K562 (cell line): ENCODE data around the gene AGA. TPM values are rescaled to one million over a fixed set of nuclear protein-coding genes. Genes with fewer than 3 reads are reported as not detected.

Experiments used
- CBFA2T3 ChIP-seq: fragments of 450-650 bp; IDR thresholded peaks from 2 replicates; pipeline ENCODE4 v1.6.1; 2017
- ETS2 ChIP-seq: IDR thresholded peaks from 2 replicates; pipeline ENCODE4 v1.6.1; 2016; ENCODE audit warnings: borderline replicate concordance, missing genetic modification characterization, mild to moderate bottlenecking, moderate library complexity, missing compliant biosample characterization; ENCODE audit not compliant: poor library complexity, severe bottlenecking
- ETV5 ChIP-seq: sonication (generic); formaldehyde crosslinking; IDR thresholded peaks from 2 replicates; pipeline ENCODE4 v1.4.0; 2020; ENCODE audit warnings: low read depth, mild to moderate bottlenecking, missing genetic modification reagents
- ETV6 ChIP-seq, 3 experiments: fragments of 150-350 bp in 1 of 3; sonication (generic) in 1 of 3; formaldehyde crosslinking in 1 of 3; IDR thresholded peaks; 2 replicates each; pipeline versions ENCODE4 v1.6.1 to v1.8.0; 2014 to 2022; ENCODE audit warnings: borderline replicate concordance in 2 of 3, low read depth in 2 of 3, antibody characterized with exemption in 1 of 3, low read length in 1 of 3, mild to moderate bottlenecking in 1 of 3, missing genetic modification reagents in 1 of 3
- HCFC1 ChIP-seq: IDR thresholded peaks from 2 replicates; pipeline ENCODE4 v1.6.1; 2012; ENCODE audit warnings: low read depth, low read length, improper control_type of control experiment
- MAFG ChIP-seq: fragments of 450-650 bp; conservative IDR thresholded peaks from 2 replicates; pipeline ENCODE4 v1.6.1; 2016; ENCODE audit warnings: missing genetic modification characterization, missing compliant biosample characterization
- MED1 ChIP-seq: sonication (generic); formaldehyde crosslinking; IDR thresholded peaks from 2 replicates; pipeline ENCODE4 v1.8.1; 2023; ENCODE audit warnings: missing genetic modification reagents, borderline replicate concordance
- MEF2D ChIP-seq: conservative IDR thresholded peaks from 2 replicates; pipeline ENCODE4 v1.6.1; 2016; ENCODE audit warnings: low read depth, missing genetic modification characterization, missing compliant biosample characterization
- MYBL2 ChIP-seq, 2 experiments: fragments of 450-650 bp in 1 of 2; sonication (generic) in 1 of 2; formaldehyde crosslinking in 1 of 2; IDR thresholded peaks; 2 replicates each; pipeline versions ENCODE4 v1.6.1 to v1.8.1; 2017 to 2022; ENCODE audit warnings: borderline replicate concordance in 1 of 2, inconsistent platforms in 1 of 2, low read depth in 1 of 2, mild to moderate bottlenecking in 1 of 2, missing genetic modification reagents in 1 of 2, moderate library complexity in 1 of 2
- NBN ChIP-seq: fragments of 450-650 bp; IDR thresholded peaks from 2 replicates; pipeline ENCODE4 v1.6.1; 2016; ENCODE audit warnings: low read depth, mild to moderate bottlenecking
- NCOR1 ChIP-seq: fragments of 450-650 bp; IDR thresholded peaks from 2 replicates; pipeline ENCODE4 v1.6.1; 2016; ENCODE audit warnings: mild to moderate bottlenecking, moderate library complexity
- NRF1 ChIP-seq, 2 experiments: fragments of 450-650 bp; IDR thresholded peaks in 1 of 2; conservative IDR thresholded peaks in 1 of 2; 2 replicates each; pipeline ENCODE4 v1.6.1; 2014; ENCODE audit warnings: mild to moderate bottlenecking in 2 of 2
- PHB2 ChIP-seq: fragments of 450-650 bp; IDR thresholded peaks from 2 replicates; pipeline ENCODE4 v1.6.1; 2017; ENCODE audit warnings: low read depth
- POLR2AphosphoS2 ChIP-seq: IDR thresholded peaks from 2 replicates; pipeline ENCODE4 v1.6.1; 2012; ENCODE audit warnings: low read length, improper control_type of control experiment
- PPARD ChIP-seq: fragments of 250-450 bp; sonication (Bioruptor Pico); IDR thresholded peaks from 2 replicates; pipeline ENCODE4 v1.8.0; 2022; ENCODE audit warnings: inconsistent platforms, mild to moderate bottlenecking, moderate library complexity
- PYGO2 ChIP-seq: fragments of 450-650 bp; IDR thresholded peaks from 2 replicates; pipeline ENCODE4 v1.6.1; 2016; ENCODE audit warnings: mild to moderate bottlenecking, missing genetic modification characterization, moderate library complexity, missing compliant biosample characterization
- RBM25 ChIP-seq: fragments of 200-400 bp; formaldehyde crosslinking; IDR thresholded peaks from 2 replicates; pipeline ENCODE4 v1.6.1; 2018; ENCODE audit warnings: low read length, low read depth, moderate library complexity; ENCODE audit not compliant: severe bottlenecking
- RFX5 ChIP-seq: IDR thresholded peaks from 2 replicates; pipeline ENCODE4 v1.6.1; 2011; ENCODE audit warnings: low read depth, mild to moderate bottlenecking, improper control_type of control experiment, low read length
- SNRNP70 ChIP-seq: fragments of 200-400 bp; formaldehyde crosslinking; optimal IDR thresholded peaks from 2 replicates; pipeline ENCODE3; 2017; ENCODE audit warnings: low read depth, low read length
- ZBED1 ChIP-seq: IDR thresholded peaks from 2 replicates; pipeline ENCODE4 v1.6.1; 2014
- ZKSCAN1 ChIP-seq: fragments of 150-350 bp; IDR thresholded peaks from 2 replicates; pipeline ENCODE4 v1.6.1; 2016; ENCODE audit warnings: low read depth, low read length
- ZNF121 ChIP-seq: sonication (generic); formaldehyde crosslinking; conservative IDR thresholded peaks from 2 replicates; pipeline ENCODE4 v1.8.0; 2022; ENCODE audit warnings: missing genetic modification reagents
- ZNF146 ChIP-seq: IDR thresholded peaks from one replicate; pipeline ENCODE4 v1.6.1; 2018; ENCODE audit warnings: missing compliant biosample characterization; ENCODE audit not compliant: unreplicated experiment
- ZNF445 ChIP-seq: fragments of 250-450 bp; sonication (Bioruptor Pico); IDR thresholded peaks from 2 replicates; pipeline ENCODE4 v1.4.0; 2020; ENCODE audit warnings: low read depth, mild to moderate bottlenecking, moderate library complexity
- ZNF778 ChIP-seq: fragments of 450-650 bp; formaldehyde crosslinking; IDR thresholded peaks from 2 replicates; pipeline ENCODE4 v1.4.0; 2020; ENCODE audit warnings: mild to moderate bottlenecking, moderate library complexity
- polyA plus RNA-seq, 8 experiments: library from polyadenylated mRNA; depleted of rRNA in 4 of 8; stranded (reverse) in 5 of 8; unstranded in 3 of 8; fragments of >200 nt; fragmentation: Nextera tagmentation in 2 of 8; fragmentation: Illumina TruSeq in 1 of 8; extraction: Ambion mirVana in 2 of 8; extraction: Trizol in 1 of 8; gene quantifications; 2 replicates each; pipeline versions ENCODE4 v1.2.1 to v1.2.3, GENCODE V29; 2011 to 2014; ENCODE audit warnings: inconsistent platforms in 1 of 8, missing spikeins in 1 of 8
- total RNA-seq, 7 experiments: library from RNA; depleted of rRNA in 6 of 7; stranded (reverse); fragments of >200 nt in 6 of 7; fragmentation: Illumina TruSeq in 2 of 7; extraction: Trizol in 2 of 7; gene quantifications; 2 replicates each; pipeline versions ENCODE4 v1.2.1 to v1.2.3, GENCODE V29; 2011 to 2021; ENCODE audit warnings: low replicate concordance in 1 of 7
- TF ChIP-seq, protein P1 (sequence below): sonication (generic); formaldehyde crosslinking; IDR thresholded peaks from 2 replicates; pipeline ENCODE4 v1.8.0; 2022; ENCODE audit warnings: mild to moderate bottlenecking, missing genetic modification reagents

Gene AGA
- total and polyA plus RNA-seq, 9 of the 15 experiments (the other 6 are each of a cell fraction or from before 2014, with no cell fraction given): 8.5 to 25.0 (median 12.6) TPM

DNA sequence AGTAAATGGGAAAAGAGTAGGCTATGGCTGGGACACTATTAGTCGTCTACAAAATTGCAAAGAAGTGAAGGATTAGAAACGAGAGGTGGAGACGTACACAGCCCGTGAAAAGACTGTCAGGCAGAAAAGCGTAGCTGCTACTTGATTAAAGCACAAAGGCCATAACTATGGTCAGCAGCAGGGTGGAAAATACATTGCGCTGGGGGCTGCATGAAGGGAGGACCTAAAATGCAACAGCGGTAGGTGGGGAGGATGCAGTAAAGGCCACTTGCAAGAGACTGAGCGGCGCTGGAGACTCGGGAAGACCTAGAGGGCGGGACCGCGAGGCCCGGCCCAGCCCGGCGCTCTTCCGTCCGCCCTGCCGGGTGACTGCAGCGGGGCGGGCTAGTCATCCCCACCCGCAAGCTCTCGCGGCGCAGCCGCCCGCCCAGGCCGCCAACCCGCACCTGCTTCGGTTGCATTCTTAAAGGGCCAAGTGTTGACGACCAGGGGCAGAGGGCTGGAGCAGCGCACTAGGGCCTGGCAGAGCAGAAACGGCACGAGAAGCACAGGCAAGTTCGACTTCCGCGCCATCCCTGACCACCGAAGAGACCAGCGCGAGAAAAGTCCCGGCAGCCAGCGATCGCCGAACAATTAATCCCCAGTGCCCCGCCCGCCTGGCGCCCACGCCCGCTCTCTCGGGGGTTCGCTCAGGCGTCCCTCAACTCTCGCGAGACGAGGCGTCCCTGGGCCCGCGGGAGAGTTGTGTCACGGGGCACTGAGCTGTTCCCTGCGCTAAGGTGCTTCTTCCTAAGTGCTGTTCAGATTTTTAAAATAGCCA is at the start of gene AGA (continued):
- TF ChIP-seq MED1 (CRISPR knock-in tag) (no peak), PYGO2 (no peak), ZNF445 (CRISPR knock-in tag) (no peak), ETV6 (IDR thresholded peaks at IDR 0.05; ENCODE audit: borderline replicate concordance in 1 of 2, low read depth in 2 of 2, low read length in 1 of 2) (no peak), ETV6 (CRISPR knock-in tag; IDR thresholded peaks at IDR 0.05; ENCODE audit: borderline replicate concordance) (no peak), POLR2AphosphoS2 (no peak), PPARD (no peak), PHB2 (no peak), ZKSCAN1 (no peak), ZNF778 (CRISPR knock-in tag) (no peak), RFX5 (no peak), MAFG (tag) (no peak), CBFA2T3 (0 out of 2 replicates have a peak, but pooled peaks have one; percentile 25), HCFC1 (peak; percentile 66), NBN (peak; percentile 86), ETV5 (CRISPR knock-in tag) (peak; percentile 51), ZBED1 (no peak), SNRNP70 (no peak), MYBL2 (IDR thresholded peaks at IDR 0.05; ENCODE audit: low read depth) (no peak), MYBL2 (CRISPR knock-in tag; IDR thresholded peaks at IDR 0.05; ENCODE audit: borderline replicate concordance) (no peak), RBM25 (peak; percentile 77), ZNF121 (CRISPR knock-in tag) (no peak), ETS2 (tag) (no peak), ZNF146 (CRISPR knock-in tag) (peak; percentile 70), NRF1 (conservative IDR thresholded peaks at IDR 0.05 in 1 of 2, IDR thresholded peaks at IDR 0.05 in 1 of 2) (peak; percentile 81 to 84), NCOR1 (no peak), MEF2D (no peak)
- TF ChIP-seq, protein P1, sequence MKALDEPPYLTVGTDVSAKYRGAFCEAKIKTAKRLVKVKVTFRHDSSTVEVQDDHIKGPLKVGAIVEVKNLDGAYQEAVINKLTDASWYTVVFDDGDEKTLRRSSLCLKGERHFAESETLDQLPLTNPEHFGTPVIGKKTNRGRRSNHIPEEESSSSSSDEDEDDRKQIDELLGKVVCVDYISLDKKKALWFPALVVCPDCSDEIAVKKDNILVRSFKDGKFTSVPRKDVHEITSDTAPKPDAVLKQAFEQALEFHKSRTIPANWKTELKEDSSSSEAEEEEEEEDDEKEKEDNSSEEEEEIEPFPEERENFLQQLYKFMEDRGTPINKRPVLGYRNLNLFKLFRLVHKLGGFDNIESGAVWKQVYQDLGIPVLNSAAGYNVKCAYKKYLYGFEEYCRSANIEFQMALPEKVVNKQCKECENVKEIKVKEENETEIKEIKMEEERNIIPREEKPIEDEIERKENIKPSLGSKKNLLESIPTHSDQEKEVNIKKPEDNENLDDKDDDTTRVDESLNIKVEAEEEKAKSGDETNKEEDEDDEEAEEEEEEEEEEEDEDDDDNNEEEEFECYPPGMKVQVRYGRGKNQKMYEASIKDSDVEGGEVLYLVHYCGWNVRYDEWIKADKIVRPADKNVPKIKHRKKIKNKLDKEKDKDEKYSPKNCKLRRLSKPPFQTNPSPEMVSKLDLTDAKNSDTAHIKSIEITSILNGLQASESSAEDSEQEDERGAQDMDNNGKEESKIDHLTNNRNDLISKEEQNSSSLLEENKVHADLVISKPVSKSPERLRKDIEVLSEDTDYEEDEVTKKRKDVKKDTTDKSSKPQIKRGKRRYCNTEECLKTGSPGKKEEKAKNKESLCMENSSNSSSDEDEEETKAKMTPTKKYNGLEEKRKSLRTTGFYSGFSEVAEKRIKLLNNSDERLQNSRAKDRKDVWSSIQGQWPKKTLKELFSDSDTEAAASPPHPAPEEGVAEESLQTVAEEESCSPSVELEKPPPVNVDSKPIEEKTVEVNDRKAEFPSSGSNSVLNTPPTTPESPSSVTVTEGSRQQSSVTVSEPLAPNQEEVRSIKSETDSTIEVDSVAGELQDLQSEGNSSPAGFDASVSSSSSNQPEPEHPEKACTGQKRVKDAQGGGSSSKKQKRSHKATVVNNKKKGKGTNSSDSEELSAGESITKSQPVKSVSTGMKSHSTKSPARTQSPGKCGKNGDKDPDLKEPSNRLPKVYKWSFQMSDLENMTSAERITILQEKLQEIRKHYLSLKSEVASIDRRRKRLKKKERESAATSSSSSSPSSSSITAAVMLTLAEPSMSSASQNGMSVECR (CRISPR knock-in tag): no peak
